Epithelial cell of esophagus (primary cell): ENCODE measurements around the gene DPYSL3.

Experiments used
- DNase-seq: peaks from one replicate; pipeline ENCODE4 v3.0.0; 2010; ENCODE audit warnings: low read depth
- H3K4me3 ChIP-seq: 2 replicates; pipeline ENCODE4 v1.5.1; 2011; ENCODE audit warnings: mild to moderate bottlenecking, low read length, control low read depth
- TF ChIP-seq, protein P1 (sequence below): IDR thresholded peaks from 2 replicates; pipeline ENCODE4 v1.5.1; 2011; ENCODE audit warnings: low read depth, mild to moderate bottlenecking, low read length, control low read depth, inconsistent platforms; ENCODE audit not compliant: insufficient read depth; ENCODE audit errors: missing control alignments

The DPYSL3 gene

DNA sequence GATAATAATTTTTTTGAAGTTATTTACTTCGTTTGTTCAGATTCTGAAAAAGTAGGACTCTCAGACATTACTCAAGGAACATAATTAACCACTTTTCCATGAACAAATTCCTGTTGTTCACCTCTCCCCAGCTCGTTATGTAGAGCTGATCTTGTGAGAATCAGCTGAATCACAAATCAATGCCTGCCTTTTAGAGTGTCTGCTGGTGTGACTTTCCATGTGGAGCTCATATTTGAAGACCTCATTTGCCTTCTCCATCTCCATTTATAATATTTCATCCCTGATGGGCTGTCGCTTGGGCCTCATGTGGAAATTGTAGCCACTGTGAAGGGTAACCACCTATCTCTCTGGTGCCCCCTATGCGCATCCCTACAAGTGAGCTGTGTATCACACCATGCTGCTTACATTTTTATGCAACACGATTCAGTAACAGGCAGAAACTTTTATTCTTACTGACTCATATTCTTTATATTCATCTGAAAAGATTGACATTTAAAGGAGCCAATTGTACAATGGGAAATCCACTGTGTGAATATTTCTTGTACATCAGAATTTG is 163.8 kb downstream of the DPYSL3 start:
- H3K4me3 ChIP-seq, result no peak overlapping the region
- TF ChIP-seq, protein P1, sequence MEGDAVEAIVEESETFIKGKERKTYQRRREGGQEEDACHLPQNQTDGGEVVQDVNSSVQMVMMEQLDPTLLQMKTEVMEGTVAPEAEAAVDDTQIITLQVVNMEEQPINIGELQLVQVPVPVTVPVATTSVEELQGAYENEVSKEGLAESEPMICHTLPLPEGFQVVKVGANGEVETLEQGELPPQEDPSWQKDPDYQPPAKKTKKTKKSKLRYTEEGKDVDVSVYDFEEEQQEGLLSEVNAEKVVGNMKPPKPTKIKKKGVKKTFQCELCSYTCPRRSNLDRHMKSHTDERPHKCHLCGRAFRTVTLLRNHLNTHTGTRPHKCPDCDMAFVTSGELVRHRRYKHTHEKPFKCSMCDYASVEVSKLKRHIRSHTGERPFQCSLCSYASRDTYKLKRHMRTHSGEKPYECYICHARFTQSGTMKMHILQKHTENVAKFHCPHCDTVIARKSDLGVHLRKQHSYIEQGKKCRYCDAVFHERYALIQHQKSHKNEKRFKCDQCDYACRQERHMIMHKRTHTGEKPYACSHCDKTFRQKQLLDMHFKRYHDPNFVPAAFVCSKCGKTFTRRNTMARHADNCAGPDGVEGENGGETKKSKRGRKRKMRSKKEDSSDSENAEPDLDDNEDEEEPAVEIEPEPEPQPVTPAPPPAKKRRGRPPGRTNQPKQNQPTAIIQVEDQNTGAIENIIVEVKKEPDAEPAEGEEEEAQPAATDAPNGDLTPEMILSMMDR, result no peak
- no peak for DNase-seq

DNA sequence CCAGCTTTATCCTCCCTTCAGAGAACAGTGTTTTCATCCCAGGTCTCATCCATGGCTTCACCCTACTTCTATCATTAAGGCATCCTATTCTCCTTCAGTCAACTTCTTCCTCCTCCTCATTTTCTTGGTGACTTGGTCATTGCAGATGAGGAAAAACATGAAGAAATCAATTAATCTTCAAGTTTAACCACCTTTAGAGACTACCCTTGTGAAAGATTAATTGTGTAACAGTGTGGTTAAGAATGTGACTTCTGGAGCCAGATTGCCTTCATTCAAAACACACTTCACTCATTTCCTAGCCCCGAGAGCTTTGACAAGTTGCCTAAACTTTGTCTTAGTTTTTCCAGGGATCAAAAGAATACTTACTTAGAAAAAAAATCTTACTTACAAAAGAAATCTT is 165.0 kb downstream of the DPYSL3 start:
- H3K4me3 ChIP-seq, result no peak overlapping the region
- TF ChIP-seq, protein P1, result no peak
- no peak for DNase-seq

DNA sequence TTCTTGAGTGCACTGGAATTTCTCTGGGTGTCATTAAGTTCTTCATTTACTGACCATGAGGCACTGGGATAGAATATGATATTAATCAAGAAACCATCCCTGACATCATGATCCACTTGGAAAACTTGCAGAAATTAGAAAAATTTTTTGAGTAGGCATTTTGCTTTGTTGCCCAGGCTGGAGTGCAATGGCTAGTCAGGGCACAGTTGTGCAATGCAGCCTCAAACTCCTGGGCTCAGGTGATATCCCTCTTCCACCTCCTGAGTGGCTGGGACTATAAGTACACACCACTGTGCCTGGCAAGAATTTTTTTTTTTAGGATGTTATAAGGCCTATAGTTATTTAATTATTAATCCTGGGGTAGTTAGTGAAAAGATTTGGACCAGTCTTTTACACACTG is 168.5 kb downstream of the DPYSL3 start:
- H3K4me3 ChIP-seq, result no peak overlapping the region
- TF ChIP-seq, protein P1, result no peak
- DNase-seq, result no peak

DNA sequence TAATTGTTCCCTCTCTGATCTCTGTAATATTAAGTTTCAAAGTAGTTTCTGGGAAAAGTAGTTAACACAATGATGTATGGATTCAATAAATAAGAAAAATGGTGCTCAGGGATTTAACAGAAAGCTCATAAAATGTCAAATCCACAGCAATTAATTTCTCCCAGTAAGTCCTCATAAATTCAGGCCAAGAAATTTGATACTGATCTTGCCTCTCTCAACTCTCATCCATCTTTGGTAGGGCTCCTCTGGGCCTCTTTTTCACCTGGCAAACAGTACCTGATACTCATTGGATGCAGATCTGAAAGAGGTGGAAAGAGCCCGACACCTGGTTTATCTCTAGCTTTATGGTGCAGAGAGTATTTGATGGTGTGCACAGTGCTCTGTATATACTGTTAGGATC is 168.9 kb downstream of the DPYSL3 start:
- TF ChIP-seq, protein P1, result no peak
- DNase-seq, result no peak

More for the DNA sequence above, 168.9 kb downstream of the DPYSL3 start:
- H3K4me3 ChIP-seq, result no peak overlapping the region
